ENCODE data around the gene ZBTB33. TPM values are rescaled to one million over a fixed set of nuclear protein-coding genes. Genes with fewer than 3 reads are reported as not detected.

The ZBTB33 gene
- total RNA-seq, 2 donors from 2014 or later = 20.5 to 21.3 TPM

- WGBS = 69% methylated on average over 1 of the region's 1 CpG
- intact Hi-C loops (cut with DNase I) = no loop called here
- no peak for DNase-seq (ENCODE audit: low spot score)
- no peak overlapping the region for H3K4me3 ChIP-seq
- H3K27ac ChIP-seq = no peak overlapping the region
- H3K9me3 ChIP-seq = no peaks in the 10 kb centered on the region
- H3K4me1 ChIP-seq (replicated peaks) = no peaks in the 10 kb centered on the region
- H3K36me3 ChIP-seq = no peaks in the 10 kb centered on the region
- H3K27me3 ChIP-seq (replicated peaks; ENCODE audit: insufficient read depth) = no peaks in the 10 kb centered on the region
- TF ChIP-seq POLR2A (IDR thresholded peaks at IDR 0.05) (no peak), POLR2AphosphoS5 (IDR thresholded peaks at IDR 0.05) (no peak), CTCF (IDR thresholded peaks at IDR 0.05) (no peak)
These were observed 47.3 kb downstream of the ZBTB33 start for GRCh38 chrX:120297923-120298322.

DNA sequence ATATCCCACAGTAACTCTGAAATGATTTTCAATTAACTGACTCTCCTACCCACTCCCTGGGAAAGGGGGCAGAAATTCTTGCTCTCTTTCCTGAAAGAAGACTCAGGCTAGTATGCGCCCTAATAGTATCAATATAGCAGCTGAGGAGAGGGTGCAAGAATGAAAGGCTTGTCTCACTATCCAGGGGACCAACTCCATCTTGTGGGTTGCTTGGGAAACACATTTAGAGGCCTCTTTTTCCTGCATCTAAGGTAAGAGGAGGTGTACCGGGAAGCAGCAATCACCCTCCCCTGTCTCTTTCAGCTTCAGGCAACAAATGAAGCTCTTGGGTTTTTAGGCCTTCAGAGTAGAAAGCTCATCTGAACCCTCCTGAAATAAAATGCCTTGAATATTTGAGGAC is 49.3 kb downstream of the ZBTB33 start:
- no peak for TF ChIP-seq POLR2AphosphoS5 (IDR thresholded peaks at IDR 0.05)
- peak in 2 of 4 experiments; percentile 7 to 16 for TF ChIP-seq CTCF (IDR thresholded peaks at IDR 0.05)
- no peak for TF ChIP-seq POLR2A (IDR thresholded peaks at IDR 0.05)
- Histone ChIP-seq H3K9me3 (no peaks in the 10 kb centered on the region), H3K4me1 (replicated peaks) (no peaks in the 10 kb centered on the region), H3K36me3 (no peaks in the 10 kb centered on the region), H3K4me3 (no peak overlapping the region), H3K27ac (no peak overlapping the region), H3K27me3 (replicated peaks; ENCODE audit: insufficient read depth) (no peaks in the 10 kb centered on the region)
- no peak for DNase-seq (ENCODE audit: low spot score)
- 53% methylated on average over 2 of the region's 2 CpGs for WGBS
- intact Hi-C loops (cut with DNase I) = no loop called here

DNA sequence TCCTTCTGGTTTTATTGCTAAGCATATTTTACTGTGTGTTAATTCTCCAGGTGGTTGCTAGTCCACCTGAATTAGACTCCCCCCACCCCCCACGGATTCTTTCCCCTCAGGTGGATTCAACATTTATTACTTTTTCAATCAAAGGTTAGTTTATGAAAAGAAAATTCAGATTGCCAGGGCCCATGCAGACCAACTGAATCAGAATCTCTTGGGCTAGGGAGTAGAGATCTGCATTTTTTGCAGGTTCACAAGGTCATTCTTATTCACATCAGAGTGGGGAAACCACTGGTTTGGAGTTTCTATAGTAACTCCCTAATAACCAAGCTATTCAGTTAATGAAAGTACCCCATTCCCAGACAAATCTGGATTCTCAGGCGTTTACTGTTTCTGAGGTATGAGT is 50.9 kb downstream of the ZBTB33 start:
- DNase-seq (ENCODE audit: low spot score) = no peak
- WGBS = 49% methylated on average over 2 of the region's 2 CpGs
- Histone ChIP-seq H3K9me3 (no peaks in the 10 kb centered on the region), H3K36me3 (no peaks in the 10 kb centered on the region), H3K27ac (no peak overlapping the region), H3K4me1 (replicated peaks) (no peaks in the 10 kb centered on the region), H3K4me3 (no peak overlapping the region), H3K27me3 (replicated peaks; ENCODE audit: insufficient read depth) (no peaks in the 10 kb centered on the region)
- TF ChIP-seq CTCF (IDR thresholded peaks at IDR 0.05) (no peak), POLR2AphosphoS5 (IDR thresholded peaks at IDR 0.05) (no peak), POLR2A (IDR thresholded peaks at IDR 0.05) (no peak)
- intact Hi-C loops (cut with DNase I) = no loop called here

DNA sequence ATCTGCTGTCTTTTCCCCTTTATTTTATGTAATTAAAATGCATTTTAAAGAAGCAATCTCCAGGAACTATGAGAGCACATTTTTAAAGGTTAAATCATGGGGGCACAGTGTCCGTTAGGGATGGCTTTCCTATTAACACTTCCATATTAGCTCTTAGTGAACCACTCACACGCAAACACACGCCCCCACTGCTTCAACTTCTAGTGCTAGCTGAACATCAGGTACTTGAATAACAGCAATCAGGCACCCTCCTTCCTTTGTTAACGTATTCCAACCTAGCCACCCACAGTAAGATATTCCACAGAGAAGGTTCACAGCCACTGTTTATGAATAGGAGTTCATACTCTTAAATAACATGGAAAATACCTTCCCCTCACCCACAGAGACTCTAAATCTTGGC is 51.3 kb downstream of the ZBTB33 start:
- WGBS = 48% methylated on average over 4 of the region's 4 CpGs

More for the DNA sequence above, 51.3 kb downstream of the ZBTB33 start:
- intact Hi-C loops (cut with DNase I) = no loop called here
- no peak for DNase-seq (ENCODE audit: low spot score)
- no peak overlapping the region for H3K4me3 ChIP-seq
- no peak overlapping the region for H3K27ac ChIP-seq
- no peak for TF ChIP-seq POLR2A (IDR thresholded peaks at IDR 0.05)
- no peak for TF ChIP-seq POLR2AphosphoS5 (IDR thresholded peaks at IDR 0.05)
- no peak for TF ChIP-seq CTCF (IDR thresholded peaks at IDR 0.05)
- H3K9me3 ChIP-seq = no peaks in the 10 kb centered on the region
- H3K4me1 ChIP-seq (replicated peaks) = no peaks in the 10 kb centered on the region
- H3K27me3 ChIP-seq (replicated peaks; ENCODE audit: insufficient read depth) = no peaks in the 10 kb centered on the region
- H3K36me3 ChIP-seq = no peaks in the 10 kb centered on the region
